NK-92 (cell line): ENCODE measurements around the gene SRSF7.
"Not testable (repeated sequence)": the region's sequence is repeated elsewhere in the genome, so short reads cannot be mapped to it uniquely, and the experiment has no call there.

Source experiments
- DNase-seq: peaks from one replicate; lab custom pipeline; 2025; ENCODE audit not compliant: unreplicated experiment; lab: John Stamatoyannopoulos, UW

Gene SRSF7

GRCh38 chr2:38754506-38754905 is 3.3 kb upstream of the SRSF7 start:
- DNase-seq = no peak

GRCh38 chr2:38754049-38754448 is 2.9 kb upstream of the SRSF7 start:
- DNase-seq = no peak

GRCh38 chr2:38751596-38752410 is 642 bp upstream of the SRSF7 start:
- no peak for DNase-seq

- no peak for DNase-seq
Observed at GRCh38 chr2:38750011-38750890, 910 bp downstream of the SRSF7 start.

GRCh38 chr2:38748943-38749804 is 2.0 kb downstream of the SRSF7 start:
- no peak for DNase-seq

- DNase-seq = no peak
Observed at GRCh38 chr2:38748391-38748790, 2.8 kb downstream of the SRSF7 start.

- DNase-seq = no peak
Observed at GRCh38 chr2:38747819-38748218, 3.3 kb downstream of the SRSF7 start.

- no peak for DNase-seq
Observed at GRCh38 chr2:38747007-38747424, 4.1 kb downstream of the SRSF7 start.

GRCh38 chr2:38745267-38745666 is 5.9 kb downstream of the SRSF7 start:
- DNase-seq = no peak

- no peak for DNase-seq
Observed at GRCh38 chr2:38744399-38744780, 6.8 kb downstream of the SRSF7 start.

GRCh38 chr2:38743672-38744398 is 7.3 kb downstream of the SRSF7 start:
- DNase-seq = no peak

GRCh38 chr2:38742797-38743559 is 8.2 kb downstream of the SRSF7 start:
- DNase-seq = no peak

GRCh38 chr2:38740851-38741731 is 10.1 kb downstream of the SRSF7 start:
- DNase-seq = no peak

GRCh38 chr2:38739524-38739923 is 11.6 kb downstream of the SRSF7 start:
- no peak for DNase-seq

- DNase-seq = no peak
Observed at GRCh38 chr2:38737925-38738324, 13.2 kb downstream of the SRSF7 start.

- not testable (repeated sequence) for DNase-seq
Observed at GRCh38 chr2:38737000-38737698, 14.0 kb downstream of the SRSF7 start.

- no peak for DNase-seq
Observed at GRCh38 chr2:38735999-38736320, 15.2 kb downstream of the SRSF7 start.

- DNase-seq = no peak
Observed at GRCh38 chr2:38734299-38735058, 16.7 kb downstream of the SRSF7 start.
